Activated CD4-positive, CD25-positive, alpha-beta regulatory T cell treated with anti-CD3 and anti-CD28 coated beads, Interleukin-2, amount 50 U/mL, for 72 hours (primary cell): ENCODE data around the gene DNAJC24.

Source experiments
- DNase-seq: peaks from one replicate; pipeline ENCODE4 v3.0.0; 2021

Gene DNAJC24

GRCh38 chr11:31417357-31417756 is 47.7 kb downstream of the DNAJC24 start:
- no peak for DNase-seq

DNA sequence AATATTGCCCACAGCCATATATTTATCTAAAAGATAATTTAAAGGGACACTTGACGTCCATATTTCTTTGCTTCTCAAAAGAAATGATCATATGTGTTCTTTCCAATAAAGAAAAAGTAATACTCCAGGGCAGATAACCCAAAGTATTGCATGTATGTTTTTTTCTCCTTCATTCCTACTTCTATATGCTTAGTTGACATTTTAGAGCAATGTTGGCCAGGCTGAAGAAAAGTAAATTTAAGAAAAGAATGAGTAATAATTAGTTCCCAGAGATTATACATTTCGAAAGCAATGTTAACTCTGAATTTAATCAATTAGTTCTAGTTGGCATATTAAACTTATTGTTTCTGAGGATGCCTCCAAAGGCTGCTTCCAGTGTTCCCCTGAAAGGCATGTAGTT is 48.2 kb downstream of the DNAJC24 start:
- DNase-seq: no peak

DNA sequence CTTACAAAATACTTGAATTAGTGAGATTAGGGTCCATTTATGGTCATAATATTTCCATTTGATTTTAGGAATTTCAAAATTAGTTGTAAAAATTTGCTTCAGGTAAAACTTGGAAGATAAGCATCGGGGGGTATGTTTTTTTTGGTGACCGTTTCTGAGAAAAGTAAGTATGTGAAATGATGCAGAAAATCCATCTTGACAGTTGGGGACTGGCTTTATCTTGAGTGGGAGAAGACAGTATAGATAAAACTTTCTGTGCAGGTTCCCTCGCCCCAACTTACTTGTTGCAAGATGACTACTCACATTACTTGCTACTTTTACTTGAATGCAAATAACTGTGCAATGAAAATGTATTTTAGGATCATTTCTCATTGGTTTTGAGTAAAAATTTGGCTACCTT is 49.5 kb downstream of the DNAJC24 start:
- DNase-seq: no peak

DNA sequence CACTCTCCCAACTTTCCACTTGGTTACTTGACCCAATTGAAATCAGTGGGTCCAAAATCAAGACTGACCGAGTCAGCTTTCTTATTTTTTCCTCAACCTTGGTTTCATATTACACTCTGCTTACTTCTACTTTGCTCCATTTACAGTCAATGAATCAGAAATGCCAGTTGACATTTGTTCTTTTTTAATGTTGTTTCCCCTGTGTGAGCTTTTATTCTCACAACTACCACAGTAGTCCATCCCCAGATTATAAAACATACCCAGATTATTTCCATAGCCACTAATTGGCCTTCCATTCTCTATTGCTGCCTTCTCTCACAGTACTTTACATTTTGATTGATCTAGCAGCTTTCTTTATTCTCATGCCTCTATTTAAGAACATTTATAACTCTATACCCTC is 50.0 kb downstream of the DNAJC24 start:
- DNase-seq: no peak

- DNase-seq: no peak
Measured at GRCh38 chr11:31421820-31422219, 52.2 kb downstream of the DNAJC24 start.

DNA sequence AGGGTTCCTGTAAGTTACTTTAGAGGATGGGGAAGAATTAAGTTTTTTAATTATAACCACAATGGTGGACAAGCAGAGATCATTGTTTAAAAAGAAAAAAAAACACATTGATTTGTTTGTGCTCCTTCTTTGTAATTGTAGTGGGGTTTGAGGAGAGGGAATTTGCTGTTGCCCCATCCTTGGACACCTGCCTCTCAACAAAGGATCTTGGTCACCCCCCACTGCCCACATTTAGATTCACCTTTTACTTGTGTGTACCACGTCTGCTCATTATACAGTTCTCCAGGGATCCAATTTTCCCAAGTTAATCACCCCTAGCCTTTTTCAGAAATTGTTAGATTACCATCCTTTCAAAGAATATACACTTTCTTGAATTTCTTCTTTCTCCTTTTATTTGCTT is 53.0 kb downstream of the DNAJC24 start:
- DNase-seq: no peak

- no peak for DNase-seq
Measured at GRCh38 chr11:31424652-31425051, 55.0 kb downstream of the DNAJC24 start.

DNA sequence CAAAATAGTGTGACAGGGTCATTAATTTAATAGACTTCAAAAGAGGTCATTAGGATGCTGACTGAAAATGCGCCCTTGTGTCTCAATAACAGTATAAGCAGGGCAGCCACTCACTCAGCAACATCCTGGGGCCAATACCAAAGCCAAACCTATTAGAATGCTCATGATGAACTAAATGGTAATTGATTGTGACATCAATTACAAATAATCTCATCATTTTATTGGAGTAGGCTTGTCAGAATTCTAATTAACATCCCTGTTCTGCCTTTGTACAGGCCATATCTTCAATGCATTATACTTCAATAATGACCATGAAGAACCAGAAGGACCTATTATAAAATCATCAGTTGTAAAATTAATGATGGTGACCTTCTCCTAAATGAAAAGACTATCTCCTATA is 64.2 kb downstream of the DNAJC24 start:
- no peak for DNase-seq

DNA sequence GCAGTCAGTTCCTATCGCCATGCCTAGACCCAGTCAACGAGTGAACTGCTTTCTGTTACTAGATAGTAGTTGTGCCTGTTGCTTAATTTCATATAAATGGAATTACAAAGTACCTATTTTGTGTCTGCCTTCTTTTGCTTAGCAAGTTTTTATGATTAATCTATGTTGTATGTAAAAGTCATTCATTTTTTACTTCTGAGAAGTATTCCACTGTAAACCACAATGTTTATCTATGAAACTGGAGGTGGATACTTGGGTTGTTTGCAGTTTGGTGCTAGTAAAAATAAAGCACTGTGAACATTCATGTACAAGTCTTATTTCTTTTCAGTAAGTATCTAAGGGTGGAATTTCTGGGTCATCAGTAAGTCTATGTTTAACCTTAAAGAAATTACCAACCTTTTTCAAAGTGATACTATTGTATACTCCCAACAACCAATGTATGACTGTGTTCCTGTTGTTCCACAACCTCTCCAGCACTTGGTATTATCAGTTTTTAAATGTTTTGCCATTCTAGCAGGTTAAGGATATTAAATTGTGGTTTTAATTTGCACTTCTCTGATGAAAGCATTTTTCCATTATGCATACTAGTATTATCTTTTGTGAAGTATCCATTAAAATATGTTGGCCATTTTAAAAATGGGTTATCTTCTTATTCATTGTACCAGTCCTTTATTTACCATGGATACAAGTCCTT is 68.2 kb downstream of the DNAJC24 start:
- no peak for DNase-seq

DNA sequence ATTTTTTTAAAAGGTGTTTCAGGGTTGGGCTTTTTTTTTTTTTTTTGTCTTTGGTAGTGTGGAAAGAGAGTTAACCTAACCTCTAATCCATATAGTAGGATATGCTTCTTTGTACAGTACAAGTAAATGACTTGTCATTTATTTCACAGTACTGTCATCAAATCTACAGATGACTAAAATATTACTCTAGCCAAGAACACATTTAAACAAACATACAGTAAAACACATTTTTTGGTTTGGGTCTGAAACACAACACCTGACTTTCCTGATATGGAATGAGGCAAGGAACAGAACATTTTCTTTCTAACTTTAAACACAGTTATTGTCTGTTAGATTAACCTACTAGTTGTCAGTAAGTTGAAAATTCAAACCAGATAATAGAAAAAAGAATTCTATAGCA is 71.6 kb downstream of the DNAJC24 start:
- DNase-seq: no peak

- DNase-seq: no peak
Measured at GRCh38 chr11:31442086-31442485, 72.4 kb downstream of the DNAJC24 start.

GRCh38 chr11:31443802-31444201 is 74.1 kb downstream of the DNAJC24 start:
- no peak for DNase-seq

DNA sequence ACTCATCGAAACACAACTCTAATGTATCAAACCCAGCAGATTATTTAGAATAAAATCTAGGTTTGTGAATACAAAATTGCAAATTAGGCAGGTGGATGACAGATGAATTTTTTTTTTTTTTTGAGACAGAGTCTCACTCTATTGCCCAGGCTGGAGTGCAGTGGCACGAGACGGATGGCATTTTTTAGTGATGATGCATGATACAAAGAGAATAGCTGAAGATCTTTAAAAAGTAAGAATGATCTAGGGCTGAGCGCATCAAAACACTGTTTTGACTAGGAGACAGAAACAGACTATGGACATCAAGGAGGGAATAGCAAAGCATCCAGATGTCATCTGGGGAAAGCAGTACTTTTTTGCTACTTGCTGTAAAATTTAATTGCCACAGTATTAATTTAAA is 76.0 kb downstream of the DNAJC24 start:
- no peak for DNase-seq

- DNase-seq: no peak
Measured at GRCh38 chr11:31449040-31449439, 79.4 kb downstream of the DNAJC24 start.

DNA sequence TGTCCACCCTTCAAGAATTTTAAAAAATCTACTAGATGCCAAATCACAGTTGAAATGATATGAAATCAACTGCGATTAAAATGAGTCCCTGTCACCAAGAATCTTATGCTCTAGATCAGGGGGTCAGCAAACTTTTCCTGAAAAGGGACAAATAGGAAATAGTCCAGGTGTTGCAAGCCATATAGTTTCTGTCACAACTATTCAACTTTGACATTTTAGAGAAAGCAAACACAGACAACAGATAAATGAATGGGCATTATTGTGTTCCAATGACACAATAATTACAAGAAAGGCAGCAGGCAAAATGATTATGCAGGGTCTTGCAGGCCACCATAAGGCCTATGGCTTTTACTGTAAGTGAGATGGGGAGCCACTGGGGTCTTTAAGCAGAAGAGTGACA is 81.2 kb downstream of the DNAJC24 start:
- DNase-seq: no peak

GRCh38 chr11:31455177-31455576 is 85.5 kb downstream of the DNAJC24 start:
- no peak for DNase-seq

GRCh38 chr11:31464436-31464835 is 94.8 kb downstream of the DNAJC24 start:
- no peak for DNase-seq

DNA sequence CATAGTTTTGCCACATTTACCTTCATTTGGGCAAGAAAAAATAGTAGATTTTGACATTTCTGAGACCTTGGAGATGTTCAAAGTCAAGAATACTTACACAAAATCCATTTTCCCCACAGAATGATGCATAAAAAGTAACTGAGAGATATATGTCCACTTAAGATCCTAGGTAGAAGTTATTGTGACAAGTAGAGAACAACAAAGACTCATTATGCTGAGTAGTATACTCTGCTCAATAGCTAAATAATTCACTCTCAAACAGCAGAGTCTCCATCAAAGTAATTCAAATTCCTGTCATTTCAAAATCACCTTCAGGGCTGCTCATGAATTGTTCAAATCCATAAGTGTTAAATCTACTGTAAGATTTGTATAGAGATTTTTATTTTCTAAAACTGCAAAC is 104.4 kb downstream of the DNAJC24 start:
- no peak for DNase-seq

- DNase-seq: no peak
Measured at GRCh38 chr11:31477528-31478222, 108.0 kb downstream of the DNAJC24 start.

DNA sequence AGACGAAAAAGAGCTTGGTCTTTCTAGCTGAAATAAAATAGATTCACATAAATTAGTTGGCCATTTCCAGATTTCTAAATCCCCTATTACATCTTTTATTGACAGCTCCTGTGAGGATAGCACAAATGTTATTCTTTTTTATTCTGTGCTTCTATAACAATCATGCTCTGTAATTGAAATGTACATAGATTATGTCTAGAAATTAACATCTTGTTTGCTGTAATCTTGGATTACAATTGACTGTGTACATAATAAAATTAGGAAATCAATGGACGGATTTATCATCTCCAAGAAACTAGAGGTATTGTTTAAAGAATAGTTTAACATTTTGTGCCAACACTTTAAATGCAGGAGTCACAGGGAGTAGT is 108.5 kb downstream of the DNAJC24 start:
- no peak for DNase-seq

DNA sequence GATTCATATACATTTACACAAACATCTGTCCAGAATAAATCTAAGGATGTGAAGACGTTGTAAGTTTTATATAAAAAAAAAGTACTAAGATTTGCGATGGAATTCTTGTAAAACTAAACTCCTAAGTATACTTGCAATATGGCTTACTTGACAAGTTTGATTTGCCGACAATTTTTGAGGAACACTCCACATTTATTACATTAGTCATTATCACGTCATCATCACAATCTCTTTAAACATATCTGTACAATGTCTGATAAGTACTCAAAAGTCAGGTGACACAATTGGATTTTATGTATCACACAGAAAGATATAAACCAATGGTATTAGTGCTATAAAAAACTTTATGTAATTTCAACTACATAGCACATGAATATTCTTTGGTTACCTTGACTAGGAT is 109.4 kb downstream of the DNAJC24 start:
- DNase-seq: no peak

- no peak for DNase-seq
Measured at GRCh38 chr11:31480930-31481329, 111.3 kb downstream of the DNAJC24 start.
